Measurements from ENCODE around the gene KLHL29. TPM values are rescaled to one million over a fixed set of nuclear protein-coding genes. Genes with fewer than 3 reads are reported as not detected.

KLHL29 gene
- total and polyA plus RNA-seq, 2 donors (not counting 1 experiment from before 2014, with no cell fraction given): 1.3 to 3.4 TPM

GRCh38 chr2:23593752-23594459 is 208.9 kb downstream of the KLHL29 start:
- TF ChIP-seq, protein P1, sequence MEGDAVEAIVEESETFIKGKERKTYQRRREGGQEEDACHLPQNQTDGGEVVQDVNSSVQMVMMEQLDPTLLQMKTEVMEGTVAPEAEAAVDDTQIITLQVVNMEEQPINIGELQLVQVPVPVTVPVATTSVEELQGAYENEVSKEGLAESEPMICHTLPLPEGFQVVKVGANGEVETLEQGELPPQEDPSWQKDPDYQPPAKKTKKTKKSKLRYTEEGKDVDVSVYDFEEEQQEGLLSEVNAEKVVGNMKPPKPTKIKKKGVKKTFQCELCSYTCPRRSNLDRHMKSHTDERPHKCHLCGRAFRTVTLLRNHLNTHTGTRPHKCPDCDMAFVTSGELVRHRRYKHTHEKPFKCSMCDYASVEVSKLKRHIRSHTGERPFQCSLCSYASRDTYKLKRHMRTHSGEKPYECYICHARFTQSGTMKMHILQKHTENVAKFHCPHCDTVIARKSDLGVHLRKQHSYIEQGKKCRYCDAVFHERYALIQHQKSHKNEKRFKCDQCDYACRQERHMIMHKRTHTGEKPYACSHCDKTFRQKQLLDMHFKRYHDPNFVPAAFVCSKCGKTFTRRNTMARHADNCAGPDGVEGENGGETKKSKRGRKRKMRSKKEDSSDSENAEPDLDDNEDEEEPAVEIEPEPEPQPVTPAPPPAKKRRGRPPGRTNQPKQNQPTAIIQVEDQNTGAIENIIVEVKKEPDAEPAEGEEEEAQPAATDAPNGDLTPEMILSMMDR (IDR thresholded peaks at IDR 0.05): no peak
- no peak for TF ChIP-seq EZH2 (IDR thresholded peaks at IDR 0.05; ENCODE audit: borderline replicate concordance, insufficient read depth, low read depth, low read length, poor library complexity, severe bottlenecking)
- no peak for DNase-seq
- POLR2A ChIA-PET: no interaction called here
- Mint-ChIP-seq H3K4me1 (no peaks in the 10 kb centered on the region), H3K27me3 (no peaks in the 10 kb centered on the region), H3K4me3 (no peak overlapping the region), H3K9me3 (ENCODE audit: insufficient read depth) (no peaks in the 10 kb centered on the region), H3K27ac (no peak overlapping the region)
- Histone ChIP-seq H4K20me1 (ENCODE audit: control insufficient read depth, insufficient read depth, low read length, poor library complexity, severe bottlenecking) (no peaks in the 10 kb centered on the region), H3K9me3 (ENCODE audit: control extremely low read depth in 1 of 3, control insufficient read depth in 2 of 3, insufficient read depth in 1 of 3, low read length in 2 of 3) (no peaks in the 10 kb centered on the region), H3K9ac (ENCODE audit: low read length) (no peak overlapping the region), H3K4me3 (ENCODE audit: control extremely low read depth in 1 of 5, extremely low read depth in 1 of 5, insufficient read depth in 1 of 5, low read depth in 2 of 5, low read length in 4 of 5) (no peak overlapping the region), H3K27me3 (replicated peaks in 1 of 4; ENCODE audit: control extremely low read depth in 1 of 4, control insufficient read depth in 3 of 4, insufficient read depth in 4 of 4, low read length in 3 of 4) (peaks cover 0 to 2% (median 0%) of the 10 kb centered on the region in 4 experiments), H3K79me2 (ENCODE audit: control insufficient read depth, insufficient read depth, low read length) (no peaks in the 10 kb centered on the region), H3K4me1 (ENCODE audit: control insufficient read depth in 2 of 2, insufficient read depth in 2 of 2, low read length in 2 of 2) (no peaks in the 10 kb centered on the region), H3K27ac (ENCODE audit: low read length in 2 of 2) (no peak overlapping the region), H3K36me3 (replicated peaks in 1 of 2; ENCODE audit: control extremely low read depth in 1 of 2, control insufficient read depth in 1 of 2, extremely low read depth in 1 of 2, insufficient read depth in 2 of 2, low read length in 1 of 2) (no peaks in the 10 kb centered on the region), H2AFZ (ENCODE audit: insufficient read depth, low read depth, low read length, poor library complexity, severe bottlenecking) (no peak overlapping the region), H3K4me2 (replicated peaks; ENCODE audit: low read depth, low read length, poor library complexity, severe bottlenecking) (no peak overlapping the region)
- intact Hi-C loops (cut with micrococcal nuclease): no loop called here
- 92% methylated on average over 19 of the region's 21 CpGs for WGBS (ENCODE audit: insufficient coverage)
- no peak for ATAC-seq (ENCODE audit: low read depth)
- CTCF ChIA-PET: no interaction called here

GRCh38 chr2:23594460-23594825 is 209.5 kb downstream of the KLHL29 start:
- H3K4me2 ChIP-seq (replicated peaks; ENCODE audit: low read depth, low read length, poor library complexity, severe bottlenecking): no peak overlapping the region
- no peaks in the 10 kb centered on the region for H3K9me3 Mint-ChIP-seq (ENCODE audit: insufficient read depth)
- H3K9ac ChIP-seq (ENCODE audit: low read length): no peak overlapping the region
- DNase-seq (no peak), ATAC-seq (ENCODE audit: low read depth) (no peak)
- no peaks in the 10 kb centered on the region for H3K27me3 Mint-ChIP-seq
- WGBS (ENCODE audit: insufficient coverage): 100% methylated on average over 2 of the region's 3 CpGs
- H3K4me3 Mint-ChIP-seq: no peak overlapping the region
- no peaks in the 10 kb centered on the region for H3K4me1 Mint-ChIP-seq
- no peak overlapping the region for H3K27ac Mint-ChIP-seq
- no peak overlapping the region for H3K27ac ChIP-seq (ENCODE audit: low read length in 2 of 2)
- no peak overlapping the region for H3K4me3 ChIP-seq (ENCODE audit: control extremely low read depth in 1 of 5, extremely low read depth in 1 of 5, insufficient read depth in 1 of 5, low read depth in 2 of 5, low read length in 4 of 5)
- H3K27me3 ChIP-seq (replicated peaks in 1 of 4; ENCODE audit: control extremely low read depth in 1 of 4, control insufficient read depth in 3 of 4, insufficient read depth in 4 of 4, low read length in 3 of 4): peaks cover 0 to 2% (median 0%) of the 10 kb centered on the region in 4 experiments
- no peak overlapping the region for H2AFZ ChIP-seq (ENCODE audit: insufficient read depth, low read depth, low read length, poor library complexity, severe bottlenecking)
- no peaks in the 10 kb centered on the region for H3K9me3 ChIP-seq (ENCODE audit: control extremely low read depth in 1 of 3, control insufficient read depth in 2 of 3, insufficient read depth in 1 of 3, low read length in 2 of 3)
- intact Hi-C loops (cut with micrococcal nuclease): no loop called here
- no peaks in the 10 kb centered on the region for H3K79me2 ChIP-seq (ENCODE audit: control insufficient read depth, insufficient read depth, low read length)
- ChIA-PET CTCF (no interaction called here), POLR2A (no interaction called here)
- no peaks in the 10 kb centered on the region for H3K4me1 ChIP-seq (ENCODE audit: control insufficient read depth in 2 of 2, insufficient read depth in 2 of 2, low read length in 2 of 2)
- TF ChIP-seq, protein P1 (IDR thresholded peaks at IDR 0.05): no peak
- TF ChIP-seq EZH2 (IDR thresholded peaks at IDR 0.05; ENCODE audit: borderline replicate concordance, insufficient read depth, low read depth, low read length, poor library complexity, severe bottlenecking): no peak
- no peaks in the 10 kb centered on the region for H3K36me3 ChIP-seq (replicated peaks in 1 of 2; ENCODE audit: control extremely low read depth in 1 of 2, control insufficient read depth in 1 of 2, extremely low read depth in 1 of 2, insufficient read depth in 2 of 2, low read length in 1 of 2)
- H4K20me1 ChIP-seq (ENCODE audit: control insufficient read depth, insufficient read depth, low read length, poor library complexity, severe bottlenecking): no peaks in the 10 kb centered on the region

Data from B cell (primary cell).